ENCODE measurements around the gene ABCB4.

Gene ABCB4

DNA sequence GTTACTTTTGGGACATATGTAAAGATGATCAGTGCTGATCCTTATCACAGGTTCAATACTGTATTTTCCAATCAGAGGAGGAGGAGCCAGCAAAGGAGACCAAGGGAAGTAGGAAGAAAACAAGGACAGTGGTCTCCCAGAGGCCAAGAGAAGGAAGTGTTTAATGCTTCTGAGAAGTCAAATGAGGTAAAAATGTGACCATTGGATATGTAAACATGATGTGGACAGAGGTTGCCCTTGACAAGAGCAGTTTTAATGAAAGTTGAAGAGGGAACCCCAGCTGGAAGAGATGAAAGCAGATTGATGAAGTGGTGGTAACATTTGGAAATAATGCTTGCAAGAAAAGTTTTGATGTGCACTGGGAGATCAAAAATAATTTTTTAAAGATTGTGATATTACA, 111.2 kb downstream of the ABCB4 start:
- Histone ChIP-seq H3K9me3 (no peaks in the 10 kb centered on the region), H3K27me3 (no peaks in the 10 kb centered on the region), H3K4me3 (ENCODE audit: low read depth, low read length) (no peak overlapping the region), H3K4me1 (no peaks in the 10 kb centered on the region; the same call in 1 of the 2 replicates), H3K36me3 (no peaks in the 10 kb centered on the region)
- DNase-seq = no peak
- TF ChIP-seq, protein P1, sequence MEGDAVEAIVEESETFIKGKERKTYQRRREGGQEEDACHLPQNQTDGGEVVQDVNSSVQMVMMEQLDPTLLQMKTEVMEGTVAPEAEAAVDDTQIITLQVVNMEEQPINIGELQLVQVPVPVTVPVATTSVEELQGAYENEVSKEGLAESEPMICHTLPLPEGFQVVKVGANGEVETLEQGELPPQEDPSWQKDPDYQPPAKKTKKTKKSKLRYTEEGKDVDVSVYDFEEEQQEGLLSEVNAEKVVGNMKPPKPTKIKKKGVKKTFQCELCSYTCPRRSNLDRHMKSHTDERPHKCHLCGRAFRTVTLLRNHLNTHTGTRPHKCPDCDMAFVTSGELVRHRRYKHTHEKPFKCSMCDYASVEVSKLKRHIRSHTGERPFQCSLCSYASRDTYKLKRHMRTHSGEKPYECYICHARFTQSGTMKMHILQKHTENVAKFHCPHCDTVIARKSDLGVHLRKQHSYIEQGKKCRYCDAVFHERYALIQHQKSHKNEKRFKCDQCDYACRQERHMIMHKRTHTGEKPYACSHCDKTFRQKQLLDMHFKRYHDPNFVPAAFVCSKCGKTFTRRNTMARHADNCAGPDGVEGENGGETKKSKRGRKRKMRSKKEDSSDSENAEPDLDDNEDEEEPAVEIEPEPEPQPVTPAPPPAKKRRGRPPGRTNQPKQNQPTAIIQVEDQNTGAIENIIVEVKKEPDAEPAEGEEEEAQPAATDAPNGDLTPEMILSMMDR (IDR thresholded peaks at IDR 0.05; ENCODE audit: low read depth, low read length) = no peak

GRCh38 chr7:87363342-87363741, 112.1 kb downstream of the ABCB4 start:
- H3K9me3 ChIP-seq = no peaks in the 10 kb centered on the region
- no peak overlapping the region for H3K4me3 ChIP-seq (ENCODE audit: low read depth, low read length)
- TF ChIP-seq, protein P1 (IDR thresholded peaks at IDR 0.05; ENCODE audit: low read depth, low read length) = no peak
- no peaks in the 10 kb centered on the region for H3K36me3 ChIP-seq
- no peaks in the 10 kb centered on the region for H3K27me3 ChIP-seq
- DNase-seq = no peak
- H3K4me1 ChIP-seq = no peaks in the 10 kb centered on the region; the same call in 1 of the 2 replicates

DNA sequence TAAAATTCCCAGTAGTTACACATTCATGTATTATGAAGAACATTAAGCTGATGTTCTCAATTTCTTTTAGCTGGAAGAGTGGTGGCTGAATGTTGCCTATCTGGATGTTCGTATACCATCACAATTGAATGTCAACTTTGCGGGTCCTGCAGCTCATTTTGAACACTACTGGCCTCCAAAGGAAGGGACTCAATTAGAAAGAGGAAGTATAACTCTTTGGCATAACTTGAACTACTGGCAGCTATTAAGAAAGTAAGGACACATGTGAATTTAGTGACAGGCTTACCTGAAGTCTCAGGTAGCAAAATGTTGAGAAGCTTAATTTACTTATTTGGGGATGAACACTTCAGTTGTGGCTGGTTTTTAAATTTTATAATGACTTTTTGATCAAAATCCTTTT, 114.2 kb downstream of the ABCB4 start:
- H3K36me3 ChIP-seq = peaks cover 11% of the 10 kb centered on the region
- no peak for DNase-seq
- H3K4me1 ChIP-seq = no peaks in the 10 kb centered on the region
- H3K9me3 ChIP-seq = no peaks in the 10 kb centered on the region
- no peaks in the 10 kb centered on the region for H3K27me3 ChIP-seq
- no peak overlapping the region for H3K4me3 ChIP-seq (ENCODE audit: low read depth, low read length)
- TF ChIP-seq, protein P1 (IDR thresholded peaks at IDR 0.05; ENCODE audit: low read depth, low read length) = no peak

GRCh38 chr7:87359366-87359765, 116.1 kb downstream of the ABCB4 start:
- peaks cover 11% of the 10 kb centered on the region for H3K36me3 ChIP-seq
- H3K4me3 ChIP-seq (ENCODE audit: low read depth, low read length) = no peak overlapping the region
- DNase-seq = no peak
- no peaks in the 10 kb centered on the region for H3K4me1 ChIP-seq
- TF ChIP-seq, protein P1 (IDR thresholded peaks at IDR 0.05; ENCODE audit: low read depth, low read length) = no peak
- no peaks in the 10 kb centered on the region; the same call in 1 of the 2 replicates for H3K9me3 ChIP-seq
- no peaks in the 10 kb centered on the region for H3K27me3 ChIP-seq

DNA sequence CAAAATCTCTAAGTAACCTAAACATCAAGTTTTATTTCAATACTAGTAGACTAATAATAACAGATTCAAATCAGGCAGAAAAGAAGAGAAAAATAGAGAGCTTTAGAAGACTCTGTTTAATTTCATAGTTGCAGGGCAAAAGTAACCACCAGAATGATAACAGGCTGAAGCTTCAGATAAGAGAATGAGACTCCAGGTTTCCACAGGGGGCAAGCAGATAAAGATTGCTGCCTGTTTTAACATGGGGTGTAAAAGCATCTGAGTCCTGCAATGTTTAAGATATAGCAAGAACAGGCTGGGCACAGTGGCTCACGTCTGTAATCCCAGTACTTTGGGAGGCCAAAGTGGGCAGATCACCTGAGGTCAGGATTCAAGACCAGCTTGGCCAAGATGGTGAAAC, 119.0 kb downstream of the ABCB4 start:
- Histone ChIP-seq H3K9me3 (no peaks in the 10 kb centered on the region; the same call in 1 of the 2 replicates), H3K36me3 (peaks cover 11% of the 10 kb centered on the region), H3K27me3 (no peaks in the 10 kb centered on the region), H3K4me1 (no peaks in the 10 kb centered on the region), H3K4me3 (ENCODE audit: low read depth, low read length) (no peak overlapping the region)
- no peak for DNase-seq
- TF ChIP-seq, protein P1 (IDR thresholded peaks at IDR 0.05; ENCODE audit: low read depth, low read length) = no peak

DNA sequence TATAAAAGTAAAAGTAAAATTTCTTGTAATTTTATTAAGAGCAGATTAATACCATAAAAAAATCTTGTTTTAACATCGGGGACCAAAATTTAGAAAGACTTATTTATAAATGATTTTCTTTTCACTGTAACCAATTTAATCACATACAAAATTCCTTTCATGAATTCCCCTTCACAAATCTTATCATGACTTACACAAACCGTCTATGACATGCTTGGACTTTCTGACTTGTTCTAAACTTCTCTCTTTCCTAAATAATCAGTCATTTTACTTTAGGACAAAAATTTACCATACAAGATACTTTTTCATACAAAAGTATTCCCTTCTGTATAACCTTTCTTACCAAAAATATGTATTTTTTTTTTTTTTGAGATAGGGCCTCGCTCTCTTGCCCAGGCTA, 120.7 kb downstream of the ABCB4 start:
- no peak for DNase-seq
- no peaks in the 10 kb centered on the region for H3K4me1 ChIP-seq
- no peaks in the 10 kb centered on the region for H3K27me3 ChIP-seq
- H3K36me3 ChIP-seq = peaks cover 11% of the 10 kb centered on the region
- H3K9me3 ChIP-seq = no peaks in the 10 kb centered on the region; the same call in 1 of the 2 replicates
- H3K4me3 ChIP-seq (ENCODE audit: low read depth, low read length) = no peak overlapping the region
- TF ChIP-seq, protein P1 (IDR thresholded peaks at IDR 0.05; ENCODE audit: low read depth, low read length) = no peak
